Right lobe of liver (tissue), 4 donors: Measurements from ENCODE around the gene CD58.

ENCODE experiments used
- POLR2A ChIP-seq: fragments of 450-650 bp; IDR thresholded peaks from one replicate; pipeline ENCODE4 v1.6.1; 2017; ENCODE audit warnings: antibody characterized with exemption, mild to moderate bottlenecking
- TF ChIP-seq, protein P1 (sequence below), 4 donors: fragments of 200-600 bp in 3 of 4; fragments of 450-650 bp in 1 of 4; IDR thresholded peaks; one replicate each; pipeline versions ENCODE4 v1.5.1 to v1.8.0; 2016 to 2022; ENCODE audit warnings: antibody characterized with exemption in 4 of 4, mild to moderate bottlenecking in 2 of 4
- donor health status: DM: no; HTN: no; CAD: no.
- donor health status: DM: no; HTN: no; CAD: no.
- donor health status: DM: no; HTN: yes; CAD: no.

DNA sequence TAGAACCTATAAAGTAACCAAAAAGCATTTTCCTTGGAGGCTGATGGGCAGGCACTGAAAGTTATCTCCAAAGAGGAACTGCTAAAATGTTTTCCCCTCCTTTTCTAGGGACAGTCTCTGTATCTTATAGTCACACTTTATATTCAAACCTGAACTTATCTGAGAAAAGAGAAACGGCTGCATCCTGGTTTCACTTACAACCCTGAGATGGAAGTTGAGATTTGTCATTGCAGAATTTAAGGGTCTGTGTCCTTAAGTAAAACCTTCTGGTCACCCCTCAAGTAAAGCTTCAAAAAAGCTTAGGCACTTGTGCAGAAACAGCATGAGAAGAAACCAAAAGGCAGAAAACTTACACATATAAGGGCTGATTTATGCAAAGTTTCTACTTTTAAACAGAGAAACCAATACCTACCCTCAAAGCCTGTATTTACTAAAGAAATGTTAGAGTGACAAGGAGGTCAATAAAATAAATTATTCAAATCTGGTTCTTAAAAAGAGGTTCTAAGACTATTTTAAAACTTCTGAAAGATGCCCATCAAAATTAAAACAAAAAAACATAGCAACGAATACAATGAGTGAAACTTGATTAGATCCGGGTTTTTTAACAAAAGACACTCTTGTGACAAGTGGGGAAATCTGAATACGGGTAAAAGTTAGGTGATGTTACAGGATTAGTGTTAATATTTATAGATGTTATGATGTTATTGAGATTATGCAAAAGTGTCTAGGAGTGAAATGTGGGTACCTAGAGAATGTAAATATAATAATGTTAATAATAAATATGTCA lies 9.9 kb downstream of the CD58 start:
- TF ChIP-seq, protein P1, sequence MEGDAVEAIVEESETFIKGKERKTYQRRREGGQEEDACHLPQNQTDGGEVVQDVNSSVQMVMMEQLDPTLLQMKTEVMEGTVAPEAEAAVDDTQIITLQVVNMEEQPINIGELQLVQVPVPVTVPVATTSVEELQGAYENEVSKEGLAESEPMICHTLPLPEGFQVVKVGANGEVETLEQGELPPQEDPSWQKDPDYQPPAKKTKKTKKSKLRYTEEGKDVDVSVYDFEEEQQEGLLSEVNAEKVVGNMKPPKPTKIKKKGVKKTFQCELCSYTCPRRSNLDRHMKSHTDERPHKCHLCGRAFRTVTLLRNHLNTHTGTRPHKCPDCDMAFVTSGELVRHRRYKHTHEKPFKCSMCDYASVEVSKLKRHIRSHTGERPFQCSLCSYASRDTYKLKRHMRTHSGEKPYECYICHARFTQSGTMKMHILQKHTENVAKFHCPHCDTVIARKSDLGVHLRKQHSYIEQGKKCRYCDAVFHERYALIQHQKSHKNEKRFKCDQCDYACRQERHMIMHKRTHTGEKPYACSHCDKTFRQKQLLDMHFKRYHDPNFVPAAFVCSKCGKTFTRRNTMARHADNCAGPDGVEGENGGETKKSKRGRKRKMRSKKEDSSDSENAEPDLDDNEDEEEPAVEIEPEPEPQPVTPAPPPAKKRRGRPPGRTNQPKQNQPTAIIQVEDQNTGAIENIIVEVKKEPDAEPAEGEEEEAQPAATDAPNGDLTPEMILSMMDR (IDR thresholded peaks at IDR 0.05) = no peak
- TF ChIP-seq POLR2A = no peak
